ENCODE results near the gene C4B. TPM values are rescaled to one million over a fixed set of nuclear protein-coding genes. Genes with fewer than 3 reads are reported as not detected.

Gene C4B
- total and polyA plus RNA-seq, 9 of the 15 experiments (the other 6 are each of a cell fraction or from before 2014, with no cell fraction given): 0.32 to 8.8 (median 5.4) TPM

DNA sequence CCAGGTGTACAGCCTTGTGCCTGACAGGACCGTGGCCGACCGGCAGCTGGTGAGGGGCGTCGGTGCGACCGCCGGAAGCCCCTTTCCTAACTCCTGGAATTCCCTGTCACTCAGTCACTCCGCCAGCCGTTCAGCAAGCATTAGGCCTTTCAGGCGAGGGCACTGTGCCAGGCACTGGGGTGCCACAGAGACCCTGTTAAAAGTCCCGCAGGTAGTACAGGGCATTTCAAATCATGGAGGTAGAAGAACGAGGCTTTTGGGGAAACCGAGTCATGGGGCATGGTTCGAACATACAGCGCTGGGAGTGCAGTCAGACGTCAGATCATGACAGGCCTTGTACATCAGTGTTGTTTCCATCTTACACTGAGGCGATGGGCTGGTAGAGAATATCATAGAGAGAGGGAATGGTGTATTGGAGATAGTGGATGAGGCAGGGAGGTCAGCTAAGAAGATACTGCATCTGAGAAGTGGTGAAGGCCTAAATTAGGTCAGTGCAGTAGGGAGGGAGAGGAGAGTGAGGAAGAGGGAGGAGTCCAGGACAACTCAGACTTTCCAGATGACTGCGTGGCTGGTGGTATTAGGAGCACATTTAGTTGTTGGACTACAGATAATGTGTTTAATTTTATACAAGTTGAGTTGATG is 41.8 kb upstream of the C4B start (continued):
- TF ChIP-seq, protein P1, sequence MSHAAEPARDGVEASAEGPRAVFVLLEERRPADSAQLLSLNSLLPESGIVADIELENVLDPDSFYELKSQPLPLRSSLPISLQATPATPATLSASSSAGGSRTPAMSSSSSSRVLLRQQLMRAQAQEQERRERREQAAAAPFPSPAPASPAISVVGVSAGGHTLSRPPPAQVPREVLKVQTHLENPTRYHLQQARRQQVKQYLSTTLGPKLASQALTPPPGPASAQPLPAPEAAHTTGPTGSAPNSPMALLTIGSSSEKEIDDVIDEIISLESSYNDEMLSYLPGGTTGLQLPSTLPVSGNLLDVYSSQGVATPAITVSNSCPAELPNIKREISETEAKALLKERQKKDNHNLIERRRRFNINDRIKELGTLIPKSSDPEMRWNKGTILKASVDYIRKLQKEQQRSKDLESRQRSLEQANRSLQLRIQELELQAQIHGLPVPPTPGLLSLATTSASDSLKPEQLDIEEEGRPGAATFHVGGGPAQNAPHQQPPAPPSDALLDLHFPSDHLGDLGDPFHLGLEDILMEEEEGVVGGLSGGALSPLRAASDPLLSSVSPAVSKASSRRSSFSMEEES (CRISPR knock-in tag; IDR thresholded peaks at IDR 0.05): no peak
- TF ChIP-seq, protein P2, sequence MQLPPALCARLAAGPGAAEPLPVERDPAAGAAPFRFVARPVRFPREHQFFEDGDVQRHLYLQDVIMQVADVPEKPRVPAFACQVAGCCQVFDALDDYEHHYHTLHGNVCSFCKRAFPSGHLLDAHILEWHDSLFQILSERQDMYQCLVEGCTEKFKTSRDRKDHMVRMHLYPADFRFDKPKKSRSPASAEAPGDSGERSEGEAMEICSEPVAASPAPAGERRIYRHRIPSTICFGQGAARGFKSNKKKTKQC (CRISPR knock-in tag; IDR thresholded peaks at IDR 0.05): peak; percentile 91; the same call in 1 of the 2 replicates
- no peak for TF ChIP-seq HDAC6 (IDR thresholded peaks at IDR 0.05; ENCODE audit: low read depth, low read length)
- no peak; the same call in 1 of the 2 replicates for TF ChIP-seq HNRNPL (IDR thresholded peaks at IDR 0.05; ENCODE audit: low read depth, low read length)
- TF ChIP-seq MEF2A (IDR thresholded peaks at IDR 0.05; ENCODE audit: control insufficient read depth, low read depth, low read length): no peak; the same call in 1 of the 2 replicates
- TF ChIP-seq ZNF197 (CRISPR knock-in tag; IDR thresholded peaks at IDR 0.05; ENCODE audit: low read depth): no peak
- TF ChIP-seq ZNF766 (CRISPR knock-in tag; conservative IDR thresholded peaks at IDR 0.05): no peak
- TF ChIP-seq TCF7 (IDR thresholded peaks at IDR 0.05; ENCODE audit: borderline replicate concordance): no peak
- TF ChIP-seq SIX5 (IDR thresholded peaks at IDR 0.05; ENCODE audit: borderline replicate concordance in 1 of 2, insufficient read depth in 1 of 2, low read depth in 1 of 2, low read length in 2 of 2): no peak
- TF ChIP-seq, protein P3, sequence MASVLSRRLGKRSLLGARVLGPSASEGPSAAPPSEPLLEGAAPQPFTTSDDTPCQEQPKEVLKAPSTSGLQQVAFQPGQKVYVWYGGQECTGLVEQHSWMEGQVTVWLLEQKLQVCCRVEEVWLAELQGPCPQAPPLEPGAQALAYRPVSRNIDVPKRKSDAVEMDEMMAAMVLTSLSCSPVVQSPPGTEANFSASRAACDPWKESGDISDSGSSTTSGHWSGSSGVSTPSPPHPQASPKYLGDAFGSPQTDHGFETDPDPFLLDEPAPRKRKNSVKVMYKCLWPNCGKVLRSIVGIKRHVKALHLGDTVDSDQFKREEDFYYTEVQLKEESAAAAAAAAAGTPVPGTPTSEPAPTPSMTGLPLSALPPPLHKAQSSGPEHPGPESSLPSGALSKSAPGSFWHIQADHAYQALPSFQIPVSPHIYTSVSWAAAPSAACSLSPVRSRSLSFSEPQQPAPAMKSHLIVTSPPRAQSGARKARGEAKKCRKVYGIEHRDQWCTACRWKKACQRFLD (CRISPR knock-in tag; IDR thresholded peaks at IDR 0.05): no peak; the same call in 1 of the 2 replicates
- TF ChIP-seq ESRRA (IDR thresholded peaks at IDR 0.05; ENCODE audit: borderline replicate concordance, low read depth): no peak
- no peak for TF ChIP-seq MAFG (tag; conservative IDR thresholded peaks at IDR 0.05)
- no peak for TF ChIP-seq GATAD2A (IDR thresholded peaks at IDR 0.05)
- TF ChIP-seq CCAR2 (IDR thresholded peaks at IDR 0.05; ENCODE audit: low read depth, low read length): no peak
- no peak for TF ChIP-seq MAFF (IDR thresholded peaks at IDR 0.05; ENCODE audit: low read length)
- no peak for TF ChIP-seq POLR2G (IDR thresholded peaks at IDR 0.05; ENCODE audit: low read depth, low read length)
- TF ChIP-seq MCM3 (IDR thresholded peaks at IDR 0.05): no peak
- TF ChIP-seq CHCHD3 (CRISPR knock-in tag; IDR thresholded peaks at IDR 0.05): no peak
- no peak for TF ChIP-seq CBX2 (IDR thresholded peaks at IDR 0.05; ENCODE audit: insufficient read depth, low read length, poor library complexity, severe bottlenecking)
- TF ChIP-seq TRIM24 (IDR thresholded peaks at IDR 0.05): peak in 1 of 2 experiments; percentile 14; a peak in 1 of 4 replicates
- no peak for TF ChIP-seq XRCC5 (IDR thresholded peaks at IDR 0.05; ENCODE audit: low read depth, low read length)
- TF ChIP-seq ZNF140 (CRISPR knock-in tag; IDR thresholded peaks at IDR 0.05): no peak
- TF ChIP-seq GABPA (tag; conservative IDR thresholded peaks at IDR 0.05; ENCODE audit: low read depth): no peak
- TF ChIP-seq MTA3 (IDR thresholded peaks at IDR 0.05; ENCODE audit: borderline replicate concordance): no peak
- peak; percentile 77 for TF ChIP-seq SMARCA5 (IDR thresholded peaks at IDR 0.05)
- TF ChIP-seq LEF1 (IDR thresholded peaks at IDR 0.05): peak; percentile 52; the same call in 1 of the 2 replicates
- no peak for TF ChIP-seq KHSRP (IDR thresholded peaks at IDR 0.05)

All from K562 (cell line).